ENCODE results near the gene MRPL23.

The MRPL23 gene

DNA sequence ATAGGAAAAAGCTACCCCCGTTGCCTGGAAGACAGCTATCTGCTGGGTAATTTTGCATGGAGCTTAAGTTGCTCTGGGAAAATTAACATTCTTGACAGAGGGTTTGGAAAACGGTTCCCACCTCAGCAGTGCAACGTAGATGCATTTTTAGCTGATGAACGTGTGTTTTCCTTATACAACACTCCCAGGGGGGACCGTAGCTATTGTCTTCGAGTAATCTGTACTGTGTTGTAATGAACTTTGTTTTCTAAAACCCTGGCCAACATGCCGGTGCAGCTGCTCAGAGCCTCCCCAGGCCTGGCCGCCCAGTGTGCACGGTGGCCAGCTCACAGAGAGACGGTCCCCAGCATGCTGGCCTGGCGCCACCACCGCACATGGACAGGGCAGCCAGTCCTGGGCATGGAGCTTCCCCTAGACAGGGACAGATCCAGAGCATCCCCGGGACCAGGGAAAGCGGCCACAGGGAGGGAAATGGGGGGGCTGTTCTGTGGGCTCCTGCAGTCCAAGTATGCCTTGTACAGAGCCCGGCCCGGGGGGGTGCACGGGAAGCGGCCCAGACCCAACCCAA lies 25.5 kb upstream of the MRPL23 start:
- no peak for DNase-seq (ENCODE audit: low read depth in 2 of 2)

DNA sequence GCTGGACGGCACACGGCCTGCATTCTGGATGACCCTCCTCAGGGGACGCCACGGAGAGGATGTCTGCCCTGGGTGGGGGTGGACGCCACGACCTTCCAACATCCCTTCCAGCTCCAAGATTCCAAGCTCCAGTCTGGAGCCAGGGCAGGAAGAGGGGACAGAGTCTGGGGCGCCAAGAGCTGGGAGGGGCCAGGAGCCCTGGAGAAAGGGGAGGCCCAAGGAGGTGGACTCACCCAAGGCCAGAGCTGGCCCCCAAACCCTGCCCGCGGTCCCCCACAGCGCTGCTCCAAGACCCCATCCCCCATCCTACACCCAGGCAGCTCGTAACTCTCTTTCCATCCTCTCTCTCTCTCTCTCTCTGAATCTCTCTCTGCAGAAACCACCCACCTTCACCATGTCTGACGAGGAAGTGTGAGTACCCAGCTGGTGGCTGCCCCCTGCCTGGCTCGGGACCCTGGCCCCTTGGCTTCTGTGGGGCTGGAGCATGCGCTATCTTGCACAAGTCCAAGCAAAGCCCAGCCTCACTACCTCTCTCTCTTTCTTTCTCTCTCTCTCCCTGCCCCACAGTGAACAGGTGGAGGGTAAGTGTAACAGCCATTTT lies 24.6 kb upstream of the MRPL23 start:
- no peak for DNase-seq (ENCODE audit: low read depth in 2 of 2)

DNA sequence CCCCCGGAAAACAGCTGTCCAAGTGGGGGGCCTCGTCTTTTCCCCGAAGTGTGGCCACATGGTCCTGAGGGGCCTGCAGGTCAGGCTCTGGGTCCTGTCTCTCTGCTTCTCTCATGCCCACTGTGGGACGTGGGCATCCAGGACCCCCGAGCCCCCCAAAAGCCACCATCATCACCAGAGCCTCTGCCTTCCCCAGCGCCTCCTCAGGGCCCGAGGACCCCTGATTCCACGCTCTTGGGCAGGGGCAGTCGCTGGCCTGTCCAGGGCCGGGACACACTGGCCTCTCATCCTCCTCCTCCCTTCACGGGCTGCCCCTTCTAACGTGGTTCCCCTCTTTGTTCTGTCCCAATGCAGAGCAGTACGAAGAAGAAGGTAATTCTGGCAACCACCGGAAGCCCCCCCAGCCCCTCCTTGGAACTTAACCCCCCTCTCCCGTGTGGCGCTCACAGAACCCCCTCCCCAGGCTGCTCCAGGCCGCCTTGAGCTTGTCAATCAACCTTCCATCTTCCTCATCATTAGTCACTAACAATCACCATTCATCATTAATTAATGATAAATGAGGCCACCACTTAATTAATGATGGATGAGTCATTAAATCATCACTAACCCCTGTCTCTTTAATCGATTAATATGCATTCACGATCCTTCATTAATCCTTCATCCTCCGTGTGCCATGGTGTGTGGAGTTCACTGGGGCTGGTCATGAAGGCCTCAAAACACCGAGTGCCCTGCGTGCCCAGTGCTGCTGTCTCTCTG lies 23.8 kb upstream of the MRPL23 start:
- no peak for DNase-seq (ENCODE audit: low read depth in 2 of 2)

DNA sequence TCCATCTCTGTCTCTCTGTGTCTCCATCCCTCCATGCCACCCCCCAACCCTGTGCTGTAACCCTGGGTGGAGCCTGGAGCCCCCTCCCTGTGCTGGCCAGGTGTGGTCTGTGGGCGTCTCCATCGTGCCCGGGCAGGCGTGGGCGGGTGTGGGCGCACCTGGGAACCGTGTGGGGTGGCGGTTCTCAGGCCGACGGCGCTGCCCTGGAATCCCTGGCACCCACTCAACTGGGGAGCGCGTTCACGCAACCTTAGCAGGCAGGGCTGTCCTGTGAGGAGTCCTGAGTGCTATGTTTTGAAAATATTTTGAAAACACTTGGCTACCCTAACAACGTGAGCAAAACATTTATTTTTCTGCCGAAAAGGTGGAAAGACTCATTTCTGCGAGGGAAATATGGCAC lies 23.0 kb upstream of the MRPL23 start:
- no peak for DNase-seq (ENCODE audit: low read depth in 2 of 2)

DNA sequence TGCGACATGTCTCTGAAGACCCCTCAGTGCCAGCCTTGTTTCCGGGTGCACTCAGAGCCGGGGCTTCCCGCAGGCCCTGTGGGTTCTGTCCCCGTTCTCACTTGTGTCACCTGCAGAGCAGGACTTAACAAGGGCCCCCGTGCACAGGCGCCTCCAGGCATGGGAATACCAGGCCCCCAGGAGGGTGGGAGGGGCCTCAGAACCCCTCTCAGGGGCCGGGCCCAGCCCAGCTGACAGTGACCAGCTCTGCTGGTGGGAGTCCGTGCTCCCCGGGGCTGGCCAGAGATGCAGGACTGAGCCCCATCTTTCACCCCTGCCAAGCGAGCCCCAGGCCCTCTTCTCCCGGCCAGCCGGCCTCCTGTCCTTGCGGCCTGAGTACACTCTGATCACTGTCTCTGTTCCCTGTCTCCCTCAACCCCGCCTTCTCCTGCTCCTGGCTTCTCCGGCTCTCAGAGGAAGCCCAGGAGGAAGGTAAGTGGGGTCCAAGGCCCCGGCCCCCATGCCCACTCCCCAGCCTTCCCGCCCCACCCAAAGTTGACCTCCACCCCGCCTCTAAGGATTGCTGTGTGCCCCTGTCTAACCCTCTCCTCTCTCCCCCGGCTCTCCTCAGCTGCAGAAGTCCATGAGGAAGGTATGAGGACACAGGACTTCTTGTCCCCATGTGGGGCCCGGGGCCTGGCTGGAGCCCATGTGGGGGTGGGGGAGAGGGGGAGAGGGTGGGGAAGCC lies 22.3 kb upstream of the MRPL23 start:
- DNase-seq (ENCODE audit: low read depth in 2 of 2) = no peak

DNA sequence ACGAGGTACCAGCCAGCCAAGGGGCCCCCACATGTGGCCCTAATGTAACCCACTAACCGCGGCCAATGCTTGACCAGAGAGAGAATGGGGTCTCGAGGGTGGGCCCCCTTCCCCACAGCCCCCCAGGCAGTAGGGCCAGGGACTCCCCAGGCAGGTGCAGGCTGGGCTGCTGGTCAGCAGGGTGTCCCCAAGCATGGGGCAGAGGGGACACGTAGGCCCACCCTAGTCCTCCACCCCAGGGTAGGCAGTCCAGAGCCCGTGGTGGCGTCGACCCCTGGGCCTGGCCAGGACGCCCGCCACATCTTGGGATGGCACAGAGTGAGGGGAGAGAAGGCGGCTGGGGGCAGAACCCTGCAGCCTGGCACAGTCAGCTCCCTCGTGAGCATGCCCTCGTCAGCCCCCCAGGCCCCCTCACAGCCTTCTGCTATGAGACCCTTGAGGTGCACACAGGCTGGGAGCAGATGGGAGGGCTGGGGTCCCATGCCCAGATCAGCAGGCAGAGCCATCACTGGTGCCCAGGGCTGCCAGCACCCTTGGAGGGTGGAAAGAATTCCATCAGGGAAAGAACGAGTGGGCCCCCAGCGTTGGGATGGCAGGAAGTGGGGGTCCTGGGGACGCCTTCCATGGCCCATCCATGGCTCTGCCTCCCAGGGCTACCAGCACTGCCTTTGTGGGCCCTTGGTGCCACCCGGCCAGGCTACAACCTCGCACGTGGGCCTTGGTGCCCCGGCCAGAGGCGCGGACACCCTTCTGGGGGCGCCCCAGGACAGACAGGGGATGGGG lies 21.6 kb upstream of the MRPL23 start:
- no peak for DNase-seq (ENCODE audit: low read depth in 2 of 2)

DNA sequence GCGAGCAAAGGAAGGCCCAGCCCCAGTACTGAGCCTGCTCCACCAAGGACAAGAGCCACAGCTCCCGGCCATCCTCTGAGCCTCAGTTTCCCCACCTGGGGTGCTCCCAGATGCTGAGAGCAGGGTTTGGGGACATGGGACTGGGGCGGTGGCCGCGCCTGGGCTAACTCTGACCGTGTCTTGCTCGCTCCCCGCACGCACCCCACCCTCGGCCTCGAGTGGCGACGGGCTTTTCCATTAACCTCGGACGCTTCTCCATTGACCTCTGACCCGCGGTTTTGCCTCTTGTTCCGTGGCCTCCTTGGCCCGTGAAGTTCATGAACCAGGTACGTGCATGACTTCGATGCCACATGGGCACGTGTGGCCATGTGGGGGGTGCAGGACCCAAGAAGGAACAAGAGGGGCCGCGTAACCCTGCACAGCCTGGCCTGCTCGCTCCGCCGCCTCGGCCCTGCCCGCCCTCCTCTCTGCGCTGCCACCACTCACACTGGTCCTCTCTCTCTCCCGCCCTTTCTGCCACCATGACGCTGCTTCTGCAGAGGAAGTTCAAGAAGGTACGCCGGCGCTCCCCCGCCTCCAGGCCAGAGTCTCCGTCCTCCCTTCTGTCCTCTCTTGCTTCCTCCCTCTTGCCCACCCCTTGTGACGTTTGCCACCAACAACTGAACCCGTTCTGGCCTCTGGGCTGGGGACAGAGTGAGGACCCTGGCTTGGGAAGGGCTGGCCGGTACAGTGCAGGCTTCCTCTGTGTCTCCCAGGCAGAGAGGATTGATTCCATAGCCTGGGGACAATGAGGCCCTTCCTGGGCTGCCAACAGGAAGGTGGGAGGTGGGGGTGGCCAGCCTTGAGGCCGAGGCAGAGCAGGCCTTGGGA lies 20.7 kb upstream of the MRPL23 start:
- no peak for DNase-seq (ENCODE audit: low read depth in 2 of 2)

DNA sequence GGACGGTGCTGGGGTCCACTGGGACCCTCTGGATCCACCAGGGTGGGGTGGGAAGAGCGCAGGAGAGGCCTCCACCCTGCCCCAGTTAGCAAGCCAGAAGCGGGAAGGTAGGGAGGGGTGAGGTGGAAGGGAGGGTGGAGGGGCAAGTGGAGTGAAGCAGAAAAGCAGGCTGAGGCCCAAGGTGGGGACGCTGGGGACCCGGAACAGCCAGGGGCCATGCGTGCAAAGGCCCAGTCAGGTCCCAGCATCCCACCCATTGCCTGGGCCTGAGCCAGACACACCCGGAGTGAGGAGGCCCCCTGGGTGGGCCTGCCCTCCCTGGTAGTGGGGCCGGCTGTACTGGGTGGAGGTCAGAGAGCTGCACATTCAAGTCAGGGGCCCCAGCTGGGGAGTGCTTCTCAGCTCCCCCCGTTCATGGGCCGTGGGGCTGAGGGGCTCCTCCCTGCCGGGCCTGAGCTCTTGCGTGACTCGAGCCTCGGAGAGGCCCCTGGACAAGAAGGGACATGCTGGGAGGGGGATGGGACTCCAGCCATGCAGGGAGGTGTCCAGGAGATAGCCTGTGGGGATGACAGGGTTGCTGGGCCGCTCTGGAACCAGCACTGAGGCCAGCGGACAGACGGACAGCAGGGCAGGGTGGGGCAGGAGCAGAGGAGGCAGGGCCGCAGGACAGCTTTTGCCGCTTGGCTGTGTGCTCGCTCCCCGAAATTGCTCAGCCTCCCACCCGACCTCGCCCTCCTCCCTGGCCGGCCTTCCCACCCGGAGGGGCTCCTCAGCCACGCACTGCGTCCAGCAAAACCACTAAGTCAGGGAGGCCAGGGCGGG lies 19.9 kb upstream of the MRPL23 start:
- DNase-seq (ENCODE audit: low read depth in 2 of 2) = no peak

DNA sequence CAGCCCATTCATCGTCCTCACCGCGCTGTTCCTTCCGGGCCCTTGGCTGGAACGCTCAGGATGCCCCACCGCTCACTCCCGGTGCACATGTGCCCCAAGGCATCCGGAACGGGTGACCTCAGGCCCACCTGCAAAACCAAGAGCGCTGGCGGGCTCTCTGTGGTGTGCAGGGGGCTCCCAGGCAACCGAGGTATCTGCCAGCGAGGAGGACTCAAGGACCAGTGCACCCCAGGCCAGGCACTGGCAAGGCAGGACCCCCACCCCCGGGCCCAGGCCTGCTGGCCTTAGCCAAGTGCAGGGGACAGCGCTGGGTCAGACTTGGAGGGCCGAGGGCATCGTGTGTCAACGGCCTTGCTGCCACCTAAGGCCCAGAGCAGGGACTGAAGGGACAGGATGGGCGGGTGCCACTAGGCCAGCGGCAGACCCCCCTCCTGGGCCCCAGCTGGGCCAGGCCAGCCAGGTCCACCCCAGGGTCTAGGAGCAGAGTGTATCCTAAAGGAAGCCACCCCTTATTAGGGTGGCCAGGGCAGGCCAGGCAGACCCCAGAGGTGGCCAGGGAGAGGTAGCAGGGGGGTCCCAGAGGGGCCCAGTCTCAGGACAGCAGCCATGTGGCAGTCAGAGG lies 19.2 kb upstream of the MRPL23 start:
- no peak for DNase-seq (ENCODE audit: low read depth in 2 of 2)

DNA sequence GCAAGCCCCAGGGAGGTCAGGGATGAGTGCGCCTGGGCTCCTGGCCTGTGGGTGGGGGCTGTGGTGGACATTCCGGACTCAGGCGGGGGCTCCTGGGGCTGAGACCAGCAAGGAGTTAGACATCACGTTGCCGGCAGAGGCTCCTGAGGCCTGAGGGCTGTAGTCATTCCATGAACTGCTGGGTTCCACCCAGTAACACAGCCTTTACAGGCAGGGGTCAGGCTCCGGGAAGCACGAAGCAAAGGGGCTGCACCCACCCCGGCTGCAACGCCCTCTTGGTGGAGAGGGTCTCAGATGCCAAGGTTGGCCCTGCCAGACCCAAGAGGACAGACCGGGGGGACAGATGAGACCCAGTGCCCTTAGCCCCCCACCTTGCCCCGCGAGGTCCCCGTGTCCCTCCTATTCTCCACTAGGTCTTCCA lies 18.7 kb upstream of the MRPL23 start:
- no peak for DNase-seq (ENCODE audit: low read depth in 2 of 2)

DNA sequence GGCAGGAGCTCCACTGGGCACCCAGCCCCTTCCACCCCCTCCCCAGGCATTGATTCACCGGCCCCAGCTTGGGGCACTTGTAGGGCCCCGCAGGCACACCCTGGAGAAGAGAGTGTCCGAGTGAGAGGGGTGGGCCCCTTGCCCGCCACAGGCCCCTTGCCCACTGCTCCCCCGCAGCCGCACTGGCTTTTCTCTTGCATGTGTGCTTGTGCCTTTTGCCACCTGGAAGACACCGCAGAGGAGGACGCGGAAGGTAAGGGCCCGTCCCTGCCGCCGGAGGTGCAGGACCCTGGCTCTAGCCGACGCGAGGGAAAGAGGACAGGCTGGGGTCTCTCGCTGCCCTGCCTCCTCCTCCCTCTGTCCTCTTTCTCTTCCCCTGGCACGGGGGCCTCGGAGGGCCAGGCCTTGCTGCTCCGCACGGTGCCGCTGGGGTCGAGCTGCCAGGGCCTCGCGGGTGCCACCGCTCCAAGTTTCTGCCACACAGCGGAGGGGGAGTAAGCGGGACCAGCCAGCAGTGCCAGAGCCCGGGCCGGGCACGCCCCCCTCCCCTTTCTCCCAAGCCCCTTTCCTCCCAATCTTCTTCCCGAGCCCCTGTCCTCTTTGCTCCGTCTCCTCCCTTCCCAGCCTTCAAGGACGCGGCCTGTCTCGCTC lies 18.1 kb upstream of the MRPL23 start:
- DNase-seq (ENCODE audit: low read depth in 2 of 2) = no peak

DNA sequence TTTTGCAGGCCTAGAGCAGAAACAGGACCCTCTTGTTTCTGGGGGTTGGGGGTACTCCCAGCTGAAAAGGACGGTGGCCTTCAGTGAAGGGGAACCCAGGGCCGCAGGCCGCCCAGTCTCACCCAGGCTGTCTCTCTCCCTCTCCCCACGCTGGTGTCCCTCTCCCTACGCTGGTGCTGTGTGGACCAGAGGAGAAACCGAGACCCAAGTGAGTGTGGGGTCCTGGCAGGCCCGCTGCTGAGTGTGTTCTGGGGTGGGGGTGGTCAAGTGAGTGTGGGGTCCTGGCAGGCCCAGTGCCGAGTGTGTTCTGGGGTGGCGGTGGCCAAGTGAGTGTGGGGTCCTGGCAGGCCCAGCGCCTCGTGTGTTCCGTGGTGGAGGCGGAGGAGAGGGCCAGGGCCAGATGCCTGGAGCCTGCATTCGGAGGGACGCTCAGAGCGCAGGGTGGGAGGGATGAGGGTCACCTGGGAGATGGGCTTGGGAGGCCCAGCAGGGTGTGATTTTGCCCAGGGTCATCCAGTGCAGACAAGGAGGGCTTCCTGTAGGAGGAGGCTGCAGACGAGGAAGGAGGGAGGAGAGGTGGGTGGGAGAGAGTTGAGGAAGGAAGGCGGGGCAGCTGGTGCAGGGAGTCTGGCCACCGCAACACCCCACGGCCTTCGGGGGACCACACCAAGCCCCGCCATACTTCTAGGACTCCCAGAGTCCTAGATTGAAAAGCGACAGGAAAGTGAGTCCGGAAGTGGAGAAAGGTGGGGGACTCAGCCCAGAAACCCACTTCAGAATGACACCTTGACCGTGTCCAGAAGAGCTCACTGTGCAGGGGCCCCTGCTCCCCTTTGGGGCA lies 17.3 kb upstream of the MRPL23 start:
- no peak for DNase-seq (ENCODE audit: low read depth in 2 of 2)

DNA sequence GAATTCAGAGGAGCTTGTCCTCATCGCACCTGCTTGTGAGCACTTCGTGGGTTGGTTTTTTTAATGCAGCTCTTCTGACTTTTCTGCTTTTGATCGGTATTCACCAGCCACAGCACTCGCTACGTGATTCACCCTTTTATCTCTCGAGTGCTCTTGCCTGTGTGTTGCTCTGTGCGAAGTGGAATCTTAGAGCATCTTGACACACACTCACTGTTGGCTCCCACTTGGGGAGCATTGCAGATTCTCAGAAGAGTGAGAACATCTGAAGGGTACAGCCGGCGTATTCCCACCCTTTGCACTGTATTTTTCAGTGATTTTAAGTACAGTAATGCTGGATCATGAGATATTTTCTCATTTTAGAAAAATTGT lies 16.7 kb upstream of the MRPL23 start:
- DNase-seq (ENCODE audit: low read depth in 2 of 2) = no peak

DNA sequence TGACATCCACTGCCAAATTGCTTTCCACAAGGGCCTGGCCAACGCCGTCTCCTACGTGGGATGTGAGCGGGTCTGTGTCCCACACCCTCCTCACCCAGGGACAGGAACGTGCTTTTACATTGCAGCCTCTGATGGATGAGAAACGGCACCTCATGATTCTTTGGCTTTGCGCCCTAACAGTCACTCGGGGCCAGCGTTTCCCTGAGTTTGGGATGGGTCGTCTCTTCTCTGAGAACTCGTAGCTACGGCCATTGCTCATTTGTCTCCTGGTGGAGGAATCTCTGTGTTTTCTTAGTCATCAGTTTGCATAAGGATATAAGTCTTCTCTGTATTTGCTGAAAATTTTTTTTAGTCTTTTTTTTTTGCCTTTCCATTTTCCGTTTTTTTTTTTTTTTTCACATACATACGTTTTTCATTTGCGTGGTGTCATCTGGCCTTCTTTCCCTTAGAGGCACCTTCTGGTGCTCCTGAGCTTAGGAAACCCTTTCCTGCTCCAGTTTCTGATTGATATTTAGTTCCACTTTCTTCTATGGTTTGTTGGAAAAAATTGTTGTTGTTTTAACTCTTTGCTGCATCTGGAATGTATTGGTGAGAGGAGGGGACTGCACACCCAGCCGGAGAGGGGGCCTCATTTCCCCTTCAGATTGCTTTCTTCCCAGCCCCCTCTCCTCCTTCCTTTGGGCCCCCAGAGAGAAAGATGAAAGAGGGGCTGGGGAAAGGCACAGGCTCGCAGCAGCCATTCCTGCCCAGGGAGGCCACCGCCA lies 15.6 kb upstream of the MRPL23 start:
- no peak for DNase-seq (ENCODE audit: low read depth in 2 of 2)

DNA sequence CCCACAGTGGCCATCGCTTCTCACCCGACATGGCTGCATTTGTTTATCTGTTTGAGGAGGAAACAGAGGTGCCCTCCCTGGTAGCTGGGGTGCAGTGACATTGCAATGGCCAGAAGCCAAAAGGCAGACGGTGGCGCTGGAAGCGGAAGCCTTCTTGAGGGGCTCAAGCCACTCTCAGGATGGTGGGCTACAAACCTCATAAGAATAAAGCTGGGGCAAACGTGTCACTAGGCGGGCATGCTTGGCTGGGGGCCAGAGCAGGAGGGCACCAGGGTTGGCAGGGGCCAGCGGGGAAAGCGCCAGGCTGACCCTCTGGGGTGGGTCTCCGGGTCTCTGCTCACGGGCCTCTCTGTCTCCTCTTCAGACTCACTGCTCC lies 15.0 kb upstream of the MRPL23 start:
- no peak for DNase-seq (ENCODE audit: low read depth in 2 of 2)

DNA sequence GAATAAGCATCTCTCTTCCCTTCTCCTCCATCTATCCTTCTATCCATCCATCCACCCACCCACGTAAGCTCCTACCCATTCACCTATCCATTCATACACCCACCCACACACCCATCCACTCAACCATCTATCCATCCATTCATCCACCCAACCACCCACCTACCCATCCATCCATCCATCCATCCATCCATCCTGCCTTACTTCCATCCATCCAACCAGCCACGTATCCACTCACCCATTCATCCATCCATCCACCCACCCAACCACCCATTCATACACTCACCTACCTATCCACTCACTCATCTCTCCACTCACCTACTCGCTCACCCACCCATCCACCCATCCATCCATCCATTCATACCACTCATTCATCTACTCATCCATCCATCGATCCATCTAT lies 14.5 kb upstream of the MRPL23 start:
- no peak for DNase-seq (ENCODE audit: low read depth in 2 of 2)
